AG08396 (cell line): ENCODE results near the gene FAM53B.
A peak's percentile ranks its signal among the peaks of the same experiment; 100 is the strongest.
"Not testable (repeated sequence)": the region's sequence is repeated elsewhere in the genome, so short reads cannot be mapped to it uniquely, and the experiment has no call there.

Source experiments
- DNase-seq: peaks from one replicate; pipeline ENCODE4 v3.0.0; 2012; ENCODE audit warnings: low spot score, mixed read lengths

FAM53B gene

DNA sequence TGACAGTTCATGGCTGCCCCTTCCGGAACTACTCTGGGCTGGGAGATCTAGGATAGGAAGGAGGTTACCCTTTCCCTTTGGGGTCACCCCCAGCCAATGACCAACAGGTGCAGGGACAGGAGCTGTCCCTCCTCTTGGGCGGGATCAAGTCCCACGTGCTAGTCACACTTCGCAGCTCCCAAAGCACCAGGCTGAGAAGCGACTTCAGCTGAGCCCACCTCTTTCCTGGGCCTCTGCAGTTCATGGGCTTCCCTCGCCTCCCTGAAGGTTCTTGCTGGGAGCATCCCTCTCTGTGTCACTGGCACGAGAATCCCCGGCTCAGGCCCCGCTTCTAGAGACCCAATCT lies 115.5 kb downstream of the FAM53B start:
- DNase-seq, result no peak

DNA sequence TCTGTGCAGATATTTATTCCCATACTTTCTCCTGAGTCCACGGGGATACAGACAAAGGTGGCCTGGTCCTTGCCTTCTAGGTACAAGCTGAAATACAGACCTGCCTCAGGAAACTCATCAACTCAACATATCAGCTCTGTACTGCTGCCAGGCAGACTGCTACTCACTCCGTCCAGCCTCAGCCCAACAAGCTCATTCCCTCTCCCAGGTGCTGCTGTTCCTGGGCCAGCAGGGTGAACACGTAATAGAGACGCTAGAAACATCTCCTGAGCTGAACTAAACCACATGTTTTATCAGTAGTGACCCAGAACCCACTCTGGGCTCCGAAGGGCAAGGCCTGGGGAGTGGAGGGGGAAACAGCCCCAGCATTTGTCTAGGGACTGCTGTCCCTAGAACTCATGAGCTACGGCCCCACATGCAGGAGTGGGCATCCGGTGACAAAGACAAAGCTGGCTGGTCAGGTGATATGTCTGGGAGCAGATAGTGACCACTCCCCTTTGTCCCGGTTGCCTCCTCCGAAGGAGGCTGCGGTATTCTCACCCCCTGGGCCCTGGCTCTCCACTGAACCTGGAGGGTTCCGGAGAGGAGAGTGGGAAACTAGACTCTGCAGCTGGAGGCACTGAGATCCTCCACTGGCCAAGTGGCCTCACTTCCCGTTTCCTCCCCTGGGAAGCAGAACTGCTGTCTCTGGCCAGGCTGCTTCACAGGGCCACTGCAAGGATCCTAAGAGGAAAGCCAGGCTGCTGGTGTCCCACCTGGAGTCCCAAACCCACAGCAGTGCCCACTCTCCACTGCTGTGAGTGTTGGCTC lies 116.1 kb downstream of the FAM53B start:
- DNase-seq, result no peak

DNA sequence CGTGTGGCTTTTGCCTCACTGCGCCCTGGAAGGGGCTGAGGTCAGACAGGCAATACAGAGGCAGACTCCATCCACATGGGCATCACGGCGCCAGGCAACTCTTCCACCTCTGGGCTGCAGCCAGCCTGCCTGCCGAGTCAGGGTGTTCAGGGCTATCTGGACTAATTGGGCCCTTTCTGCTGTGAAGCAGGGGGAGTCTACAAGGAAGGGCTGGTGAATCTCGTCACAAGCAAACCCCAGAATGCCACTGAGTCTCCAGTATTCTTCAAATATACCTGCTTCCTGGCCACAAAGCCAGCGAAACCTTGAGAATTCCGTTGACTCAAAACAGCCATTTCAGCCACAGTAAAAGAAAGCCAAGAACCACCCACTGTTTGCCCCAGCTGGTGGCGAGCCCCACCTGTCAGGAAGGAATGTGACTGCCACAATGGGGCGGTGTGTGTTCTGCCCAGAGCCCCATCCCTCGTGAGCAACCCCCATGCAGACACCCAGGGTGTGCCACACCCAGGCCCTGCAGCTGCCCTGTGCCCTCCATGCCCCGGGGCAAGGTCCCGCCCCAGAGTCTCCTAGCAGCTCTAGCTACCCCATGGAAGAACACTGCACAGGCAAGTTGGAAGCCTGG lies 117.3 kb downstream of the FAM53B start:
- no peak for DNase-seq

DNA sequence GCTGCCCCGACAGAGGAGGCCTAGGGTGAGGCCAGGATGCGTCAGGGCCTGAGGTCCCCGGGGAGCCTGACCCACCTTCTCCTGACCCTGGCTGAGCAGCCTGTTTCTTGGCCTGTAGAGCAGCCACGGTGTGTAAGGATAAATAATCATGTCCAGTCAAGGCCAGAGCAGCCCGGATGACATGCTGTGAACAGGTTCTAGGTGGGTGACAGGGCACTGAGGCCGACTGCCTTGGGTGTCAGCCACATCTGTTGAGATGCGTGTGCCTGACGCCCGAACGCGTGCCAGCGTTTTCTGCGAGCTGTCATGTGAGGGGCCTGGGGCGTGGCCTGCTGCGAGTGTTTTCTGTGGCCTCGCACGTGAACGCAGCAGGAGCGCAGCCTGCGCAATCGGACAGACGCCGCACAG lies 118.3 kb downstream of the FAM53B start:
- DNase-seq, result no peak

DNA sequence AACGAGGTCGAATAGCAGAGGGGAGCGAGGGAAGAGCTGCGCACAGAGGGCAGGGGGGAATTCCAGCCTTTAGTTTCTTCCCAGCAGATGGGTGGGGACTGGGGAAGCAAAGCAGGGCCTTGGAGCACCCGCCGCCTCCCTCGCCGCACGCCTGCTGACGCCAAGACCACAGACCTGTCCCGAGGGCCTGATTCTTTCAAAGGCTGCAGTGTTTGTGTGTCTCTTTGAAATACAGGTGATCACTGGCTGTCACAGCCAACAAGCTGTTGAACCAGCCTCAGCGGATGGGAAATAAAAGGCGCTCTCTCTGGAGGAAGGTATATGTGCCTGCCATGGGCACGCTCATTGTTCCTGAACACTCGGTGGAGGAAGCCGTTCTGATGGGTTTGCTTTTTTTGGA lies 119.3 kb downstream of the FAM53B start:
- no peak for DNase-seq

DNA sequence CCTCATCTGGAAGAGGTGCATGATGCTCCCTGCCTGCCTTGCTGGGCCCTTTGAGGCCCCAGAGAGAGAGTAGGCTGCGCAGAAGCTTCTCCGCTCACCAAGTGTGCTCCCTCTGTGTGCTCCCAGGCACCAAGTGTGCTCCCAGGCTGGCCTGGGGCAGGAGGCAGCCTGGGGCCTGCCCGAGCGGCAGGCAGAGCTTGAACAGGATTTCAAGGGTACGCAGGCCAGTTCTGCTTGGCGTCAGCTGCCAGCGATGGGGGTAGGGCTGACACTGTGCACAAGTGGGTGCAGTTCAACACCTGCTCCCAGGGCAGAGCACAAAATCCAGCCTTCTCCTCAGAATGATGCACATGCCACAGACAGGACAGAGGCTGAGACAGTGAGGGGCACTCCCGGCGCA lies 119.7 kb downstream of the FAM53B start:
- DNase-seq, result no peak

DNA sequence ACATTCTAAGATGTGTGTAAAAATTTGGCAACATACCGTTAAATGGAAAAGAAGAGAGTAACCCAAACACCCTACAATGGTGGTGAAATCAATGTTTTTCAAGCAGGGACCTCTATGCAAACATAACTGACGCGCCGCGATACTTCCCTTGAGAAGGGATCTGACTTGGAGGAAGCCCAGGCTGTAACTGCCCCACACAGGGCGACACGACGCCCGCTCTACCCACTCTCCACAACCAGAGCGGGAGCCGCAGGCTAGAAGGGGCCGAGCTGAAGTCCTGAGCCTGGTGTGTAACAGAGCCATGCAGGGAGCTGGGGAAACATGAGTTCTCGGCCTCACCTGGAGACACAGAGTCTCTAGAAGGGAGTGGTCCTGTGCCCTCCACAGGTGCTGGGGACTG lies 120.2 kb downstream of the FAM53B start:
- no peak for DNase-seq

DNA sequence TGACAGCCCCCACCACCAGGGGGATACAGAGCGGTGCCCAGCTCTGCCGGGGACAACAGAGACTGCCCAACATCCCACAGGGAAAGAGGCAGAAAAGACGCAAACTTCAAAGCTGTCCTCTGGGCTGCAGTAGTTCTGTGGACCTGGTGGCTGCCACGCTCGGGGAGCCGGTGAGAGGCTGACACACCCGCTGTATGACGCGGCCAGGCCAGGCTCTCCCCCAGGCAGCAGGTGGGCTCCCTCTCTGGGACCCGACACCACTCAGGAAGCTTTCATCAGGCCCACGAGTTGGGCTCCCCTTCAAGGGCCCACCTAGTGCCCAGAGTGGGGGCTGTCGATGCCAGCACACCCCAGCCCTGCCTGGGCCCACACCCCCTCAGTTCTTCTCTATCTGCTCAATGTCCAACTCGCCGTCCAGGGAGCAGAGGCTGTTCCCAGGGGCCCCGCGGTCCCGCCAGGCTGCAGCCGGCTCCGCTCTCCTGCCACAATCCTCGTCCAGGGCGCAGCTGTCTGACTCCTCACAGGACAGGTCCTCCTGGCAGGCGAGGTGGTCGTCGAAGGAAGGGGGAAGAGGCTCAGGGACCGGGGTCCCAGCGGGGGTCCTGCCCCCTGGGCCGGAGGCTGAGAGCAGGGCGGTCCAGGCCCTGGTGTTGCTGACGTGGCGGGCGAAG lies 121.2 kb downstream of the FAM53B start:
- DNase-seq, result no peak

DNA sequence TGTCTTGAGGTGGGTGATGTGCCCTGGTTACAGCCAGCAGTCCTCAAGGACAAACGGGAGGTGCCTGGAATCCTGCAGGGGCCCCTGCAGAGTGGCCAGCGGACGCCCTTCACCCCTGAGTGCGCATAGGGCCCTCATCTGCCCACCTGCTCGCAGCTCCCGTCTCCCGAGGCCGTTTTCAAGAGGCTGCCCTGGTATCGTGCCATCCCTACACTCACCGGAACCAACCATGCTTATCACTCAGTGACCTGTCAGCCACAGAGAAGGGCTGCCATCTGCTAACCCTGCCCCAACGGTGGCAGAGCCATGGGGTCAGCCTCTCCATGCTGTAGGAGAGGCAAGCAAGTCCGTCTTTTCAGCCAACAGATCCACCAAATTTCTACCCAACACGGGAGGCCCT lies 122.0 kb downstream of the FAM53B start:
- DNase-seq, result no peak

DNA sequence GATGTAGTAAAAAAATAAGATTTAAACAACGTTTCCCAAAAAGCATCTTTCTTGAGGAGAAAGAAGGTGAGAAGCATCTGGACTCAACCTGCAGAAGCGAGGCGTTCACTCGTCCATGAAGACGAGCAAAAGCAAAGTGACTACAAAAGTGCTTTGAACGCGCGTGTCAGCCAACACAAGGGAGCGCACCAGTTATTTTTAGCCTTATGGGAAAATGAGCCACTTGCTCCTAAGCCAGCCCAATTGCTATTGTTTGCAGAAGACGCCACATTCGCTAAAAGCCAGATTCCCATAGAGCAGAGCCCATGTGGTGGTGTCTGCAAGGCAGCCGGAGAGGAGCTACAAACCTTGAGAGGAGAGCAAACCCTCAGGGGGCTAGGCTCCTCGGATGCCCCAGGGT lies 122.5 kb downstream of the FAM53B start:
- DNase-seq, result no peak

DNA sequence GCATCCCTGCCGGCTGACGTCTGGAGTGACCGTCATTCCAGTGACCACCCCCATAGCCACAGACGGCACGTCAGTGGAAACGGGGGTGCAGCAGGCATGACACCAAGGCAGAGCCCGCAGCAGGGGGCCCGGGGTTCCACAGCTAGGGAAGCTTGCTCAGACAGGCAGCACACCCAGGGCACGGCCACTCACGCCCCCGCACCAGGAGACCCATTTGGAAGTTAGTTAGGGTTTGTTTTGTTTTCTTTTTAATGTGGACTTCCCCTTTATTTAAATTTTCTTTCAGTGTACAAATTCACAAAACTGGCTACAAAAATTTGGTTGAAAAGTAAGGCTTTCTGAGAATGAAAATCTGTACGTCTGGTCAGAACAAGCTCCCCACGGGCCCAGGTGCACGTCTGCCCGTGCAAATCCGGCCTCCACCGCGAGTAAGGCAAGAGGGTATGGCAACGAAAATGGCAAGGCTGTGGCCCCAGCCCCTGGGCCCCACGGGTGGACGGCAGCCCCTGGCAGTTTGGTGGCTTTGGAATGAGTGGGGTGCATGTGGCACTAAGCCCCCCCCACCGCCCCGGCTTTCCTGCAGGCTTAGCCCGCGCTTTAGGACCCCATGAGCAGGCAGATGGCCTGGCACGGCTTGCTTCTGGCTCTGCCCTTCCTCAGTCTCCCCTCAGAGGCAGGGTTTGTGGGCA lies 124.2 kb downstream of the FAM53B start:
- DNase-seq, result no peak

DNA sequence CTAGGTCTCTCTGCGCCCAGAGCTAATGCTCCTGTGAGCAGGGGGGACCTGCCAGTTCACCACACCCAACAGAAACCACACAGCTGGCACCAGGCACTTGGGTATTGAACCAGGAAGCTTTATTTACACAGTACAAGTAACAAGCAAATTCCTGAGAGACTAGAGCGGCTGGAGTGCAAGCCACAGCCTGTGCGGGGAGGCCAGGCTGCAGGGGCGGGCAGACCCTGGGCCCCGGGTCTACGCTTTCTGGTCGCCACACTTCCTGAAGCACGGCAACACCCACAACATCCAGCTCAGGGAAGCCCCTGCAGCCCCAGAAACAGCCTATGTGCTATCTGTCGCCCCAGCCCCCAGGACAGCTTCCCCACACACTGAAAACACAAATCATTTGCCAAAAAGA lies 125.0 kb downstream of the FAM53B start:
- DNase-seq, result peak; percentile 60

DNA sequence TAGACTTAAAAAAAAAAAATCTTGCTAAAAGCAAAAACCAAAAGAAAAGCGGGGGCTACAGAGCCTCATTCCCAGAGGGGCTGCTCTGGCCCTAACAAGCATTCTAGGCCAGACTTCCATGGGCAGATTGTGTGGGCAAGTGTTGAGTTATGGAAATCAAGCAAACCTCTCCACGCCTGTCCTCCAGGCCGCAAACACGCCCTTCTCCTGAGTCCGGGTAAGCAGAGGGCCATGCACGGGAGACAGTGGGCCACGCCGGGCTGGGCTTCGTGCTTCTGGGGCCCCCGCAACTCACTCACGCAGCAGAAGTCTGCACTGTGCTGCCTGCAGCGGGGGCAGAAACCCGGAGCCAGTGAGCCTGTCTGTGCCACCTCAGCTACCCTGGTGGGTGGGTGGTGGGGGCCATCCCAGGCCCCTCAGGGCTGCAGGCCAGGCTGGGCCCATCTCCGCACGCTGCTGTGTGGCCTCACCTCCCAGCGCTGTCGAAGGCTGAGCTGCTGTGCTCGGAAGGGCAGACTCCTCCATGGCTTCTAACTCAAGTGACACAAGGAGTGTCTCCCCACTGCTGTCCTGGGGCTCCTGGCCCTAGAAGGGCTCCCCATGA lies 125.6 kb downstream of the FAM53B start:
- DNase-seq, result no peak

DNA sequence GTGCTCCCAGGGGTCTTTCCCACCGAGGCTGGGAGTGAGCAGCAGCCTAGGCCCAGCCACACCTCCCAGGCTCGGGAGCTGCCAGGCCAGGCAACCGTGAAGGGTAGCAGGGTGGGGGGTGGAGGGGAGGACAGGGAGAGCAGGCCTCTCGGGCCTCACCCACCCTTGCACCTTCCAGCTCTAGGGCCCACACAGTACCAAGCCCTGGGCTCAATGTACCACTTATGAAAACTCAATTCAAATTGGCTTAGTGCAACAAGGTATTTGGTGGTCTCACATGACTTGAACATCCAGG lies 127.4 kb downstream of the FAM53B start:
- no peak for DNase-seq

DNA sequence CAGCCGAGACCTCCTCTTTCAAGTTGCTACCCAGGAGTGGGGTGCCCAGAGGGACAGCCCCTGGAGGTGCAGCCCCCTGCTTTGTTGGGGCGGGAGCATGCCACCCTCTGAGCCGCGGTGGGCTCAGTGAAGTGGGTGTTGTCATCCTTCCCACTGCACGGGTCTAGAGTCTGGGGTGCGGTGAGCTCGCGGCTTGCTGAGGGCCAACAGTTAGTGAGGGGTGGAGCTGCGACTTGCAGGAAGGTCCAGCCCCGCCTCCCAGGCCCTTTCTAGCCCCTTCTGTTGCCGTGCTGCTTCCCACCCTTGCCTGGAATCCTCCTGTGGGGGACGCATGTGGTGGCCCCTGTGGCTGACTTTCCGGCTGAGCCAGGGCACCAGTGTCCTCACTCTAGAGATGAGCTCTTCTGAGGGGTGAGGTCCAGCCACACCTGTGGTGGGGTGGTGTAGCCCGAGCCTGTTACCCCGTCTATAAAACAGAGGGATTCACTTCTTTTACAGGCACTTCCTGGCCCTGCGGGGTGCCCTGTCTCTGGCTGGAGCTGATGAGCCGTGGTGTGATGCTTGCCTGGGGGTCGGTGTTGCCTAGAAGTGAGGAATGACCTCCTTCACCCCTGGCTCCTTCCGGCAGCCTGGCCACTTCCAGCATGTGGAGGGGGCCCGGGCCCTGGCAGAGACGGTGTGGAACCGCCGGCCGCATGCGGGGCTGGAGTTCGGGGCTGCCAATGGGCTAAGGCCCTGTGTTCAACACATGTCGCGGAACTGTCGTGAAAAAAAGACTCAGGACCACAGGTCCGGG lies 127.9 kb downstream of the FAM53B start:
- DNase-seq, result no peak

DNA sequence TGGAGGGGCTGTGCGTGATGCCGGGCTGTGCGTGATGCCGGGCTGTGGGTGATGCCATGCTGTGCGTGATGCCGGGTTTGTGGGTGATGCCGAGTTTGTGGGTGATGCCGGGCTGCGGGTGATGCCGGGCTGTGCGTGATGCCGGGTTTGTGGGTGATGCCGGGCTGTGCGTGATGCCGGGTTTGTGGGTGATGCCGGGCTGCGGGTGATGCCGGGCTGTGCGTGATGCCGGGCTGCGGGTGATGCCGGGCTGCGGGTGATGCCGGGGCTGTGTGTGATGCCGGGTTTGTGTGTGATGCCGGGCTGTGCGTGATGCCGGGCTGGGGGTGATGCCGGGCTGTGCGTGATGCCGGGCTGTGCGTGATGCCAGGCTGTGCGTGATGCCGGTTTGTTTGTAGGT lies 128.9 kb downstream of the FAM53B start:
- no peak for DNase-seq

DNA sequence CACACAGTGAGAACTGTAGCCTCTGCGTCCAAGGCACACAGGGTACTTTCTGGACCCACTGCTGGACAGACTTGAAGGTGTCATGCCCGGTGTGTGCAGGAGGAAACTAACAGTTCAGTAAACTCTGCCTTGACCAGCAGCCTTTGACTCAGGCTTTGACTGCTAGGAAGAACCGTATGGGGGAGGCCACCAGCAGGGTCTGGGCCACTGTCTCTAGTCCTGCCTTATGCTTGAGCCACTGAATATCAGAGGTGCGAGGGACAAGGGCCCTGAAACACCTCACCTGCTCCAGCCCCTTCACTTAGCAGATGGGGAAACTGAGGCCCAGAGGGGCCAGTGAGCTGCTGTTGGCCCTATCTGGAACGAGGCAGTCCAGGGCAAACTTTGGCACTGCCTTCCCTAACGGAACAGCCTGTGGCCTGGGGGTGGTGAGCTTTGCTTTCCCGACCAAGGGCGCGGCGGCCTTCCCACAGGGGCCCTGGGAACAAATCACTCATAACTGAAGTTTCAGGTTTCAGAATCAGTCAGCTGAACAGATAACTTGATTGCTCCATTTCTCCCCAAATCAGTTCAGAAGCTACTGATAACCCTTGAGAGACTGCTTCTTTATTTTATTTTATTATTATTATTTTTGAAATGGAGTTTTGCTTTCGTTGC lies 130.0 kb downstream of the FAM53B start:
- no peak for DNase-seq

DNA sequence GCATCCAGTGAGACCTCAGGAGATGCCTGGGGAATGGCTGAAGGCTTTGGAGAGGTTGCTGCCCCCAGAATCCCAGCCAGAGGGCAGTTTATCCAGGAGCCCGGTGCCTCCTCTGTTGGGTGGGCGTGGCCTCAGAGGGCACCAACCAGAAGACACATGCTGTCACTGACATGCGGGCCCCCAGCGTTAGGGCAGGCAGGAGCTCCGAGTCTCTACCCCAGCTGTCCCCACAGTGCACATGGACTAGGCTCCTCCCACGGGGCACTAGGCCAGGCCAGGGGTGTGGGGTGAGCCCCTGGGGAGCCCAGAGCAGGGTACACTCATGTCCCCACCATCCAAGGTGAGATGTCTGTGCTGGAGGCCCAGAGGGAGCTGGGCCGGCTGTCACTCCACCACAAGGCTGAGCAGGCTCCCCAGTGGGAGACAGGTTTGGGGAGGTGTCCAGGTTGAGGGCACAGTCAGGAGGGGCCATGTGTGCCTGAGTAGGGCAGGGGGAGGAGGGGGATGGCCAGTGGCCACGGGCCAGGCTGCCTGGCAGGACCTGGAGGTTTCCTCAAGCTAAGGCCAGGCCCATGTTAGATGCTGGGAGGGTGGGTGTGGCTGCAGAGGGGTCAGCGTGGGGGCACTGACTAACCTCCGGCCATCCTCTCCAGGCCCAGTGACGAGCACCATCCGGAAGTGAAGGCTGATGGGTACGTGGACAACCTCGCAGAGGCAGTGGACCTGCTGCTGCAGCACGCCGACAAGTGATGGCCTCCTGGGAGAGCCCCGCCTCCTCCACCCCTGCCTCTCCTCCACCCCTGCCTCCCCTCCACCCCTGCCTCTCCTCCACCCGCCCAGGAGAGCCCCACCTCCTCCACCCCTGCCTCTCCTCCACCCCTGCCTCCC lies 131.3 kb downstream of the FAM53B start:
- DNase-seq, result peak; percentile 45

DNA sequence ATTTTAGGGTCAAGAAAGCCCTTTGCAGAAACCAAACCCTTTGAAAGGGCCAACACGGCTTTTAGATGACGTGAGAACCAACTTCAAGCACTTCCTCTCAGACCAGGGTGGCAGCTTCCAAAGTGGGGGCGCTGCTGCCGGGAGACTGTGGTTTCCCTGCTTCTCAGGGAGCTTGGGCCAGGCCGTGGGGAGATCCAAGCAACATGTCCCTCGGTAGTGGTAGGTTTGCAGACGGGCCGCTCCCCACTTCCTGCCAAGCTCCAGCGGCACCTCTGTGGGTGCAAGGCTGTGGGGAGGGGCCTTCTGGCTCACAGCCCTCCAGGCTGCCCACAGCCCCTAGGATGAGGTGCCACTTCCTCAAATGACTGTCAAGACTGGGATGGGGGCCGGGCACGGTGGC lies 132.4 kb downstream of the FAM53B start:
- DNase-seq, result no peak

DNA sequence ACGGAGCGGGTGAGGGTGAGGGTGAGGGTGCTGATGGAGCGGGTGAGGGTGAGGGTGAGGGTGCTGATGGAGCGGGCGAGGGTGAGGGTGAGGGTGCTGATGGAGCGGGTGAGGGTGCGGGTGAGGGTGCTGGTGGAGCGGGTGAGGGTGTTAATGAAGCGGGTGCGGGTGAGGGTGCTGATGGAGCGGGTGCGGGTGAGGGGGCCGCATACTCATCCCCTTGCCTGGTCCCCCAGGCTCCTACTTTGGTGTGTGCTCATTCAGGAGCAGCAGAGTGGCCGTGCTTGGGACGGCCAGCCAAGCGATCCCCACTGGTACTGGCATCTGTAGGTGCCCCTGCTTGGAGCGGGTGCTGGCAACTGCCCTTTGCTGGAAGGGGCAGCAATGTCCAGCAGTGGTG lies 133.3 kb downstream of the FAM53B start:
- not testable (repeated sequence) for DNase-seq
